HG03025 (cell line): Measurements from ENCODE around the gene SFPQ.
"Not testable (repeated sequence)": the region's sequence is repeated elsewhere in the genome, so short reads cannot be mapped to it uniquely, and the experiment has no call there.

Source experiments
- ATAC-seq: cut with Tn5 transposase; IDR thresholded peaks from one replicate; pipeline ENCODE4 v1.9.1; 2021; ENCODE audit warnings: mild to moderate bottlenecking, moderate library complexity; ENCODE audit not compliant: unreplicated experiment, low FRiP score

SFPQ gene, protein sequence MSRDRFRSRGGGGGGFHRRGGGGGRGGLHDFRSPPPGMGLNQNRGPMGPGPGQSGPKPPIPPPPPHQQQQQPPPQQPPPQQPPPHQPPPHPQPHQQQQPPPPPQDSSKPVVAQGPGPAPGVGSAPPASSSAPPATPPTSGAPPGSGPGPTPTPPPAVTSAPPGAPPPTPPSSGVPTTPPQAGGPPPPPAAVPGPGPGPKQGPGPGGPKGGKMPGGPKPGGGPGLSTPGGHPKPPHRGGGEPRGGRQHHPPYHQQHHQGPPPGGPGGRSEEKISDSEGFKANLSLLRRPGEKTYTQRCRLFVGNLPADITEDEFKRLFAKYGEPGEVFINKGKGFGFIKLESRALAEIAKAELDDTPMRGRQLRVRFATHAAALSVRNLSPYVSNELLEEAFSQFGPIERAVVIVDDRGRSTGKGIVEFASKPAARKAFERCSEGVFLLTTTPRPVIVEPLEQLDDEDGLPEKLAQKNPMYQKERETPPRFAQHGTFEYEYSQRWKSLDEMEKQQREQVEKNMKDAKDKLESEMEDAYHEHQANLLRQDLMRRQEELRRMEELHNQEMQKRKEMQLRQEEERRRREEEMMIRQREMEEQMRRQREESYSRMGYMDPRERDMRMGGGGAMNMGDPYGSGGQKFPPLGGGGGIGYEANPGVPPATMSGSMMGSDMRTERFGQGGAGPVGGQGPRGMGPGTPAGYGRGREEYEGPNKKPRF

GRCh38 chr1:35192853-35193664 lies at the start of gene SFPQ:
Gene SFPQ, minus strand, starts transcription at chr1:35193145. Its CDS starts 96 bp downstream, at chr1:35193049.
- ATAC-seq, result peak; percentile 84

DNA sequence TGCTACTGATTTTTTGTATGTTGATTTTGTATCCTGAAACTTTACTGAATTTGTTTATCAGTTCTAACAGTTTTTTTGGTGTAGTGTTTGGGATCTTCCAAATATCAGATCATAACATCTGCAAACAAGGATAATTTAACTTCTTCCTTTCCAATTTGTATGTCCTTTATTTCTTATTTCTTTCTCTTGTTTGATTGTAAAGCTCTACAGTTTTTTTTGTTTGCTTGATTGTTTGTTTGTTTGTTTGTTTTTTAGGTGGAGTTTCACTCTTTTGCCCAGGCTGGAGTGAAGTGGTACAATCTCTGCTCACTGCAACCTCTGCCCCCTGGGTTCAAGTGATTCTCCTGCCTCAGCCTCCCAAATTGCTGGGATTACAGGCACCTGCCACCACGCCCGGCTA lies 43.8 kb upstream of the SFPQ start:
- ATAC-seq, result not testable (repeated sequence)

GRCh38 chr1:35231287-35231686 lies 38.3 kb upstream of the SFPQ start:
- no peak for ATAC-seq

DNA sequence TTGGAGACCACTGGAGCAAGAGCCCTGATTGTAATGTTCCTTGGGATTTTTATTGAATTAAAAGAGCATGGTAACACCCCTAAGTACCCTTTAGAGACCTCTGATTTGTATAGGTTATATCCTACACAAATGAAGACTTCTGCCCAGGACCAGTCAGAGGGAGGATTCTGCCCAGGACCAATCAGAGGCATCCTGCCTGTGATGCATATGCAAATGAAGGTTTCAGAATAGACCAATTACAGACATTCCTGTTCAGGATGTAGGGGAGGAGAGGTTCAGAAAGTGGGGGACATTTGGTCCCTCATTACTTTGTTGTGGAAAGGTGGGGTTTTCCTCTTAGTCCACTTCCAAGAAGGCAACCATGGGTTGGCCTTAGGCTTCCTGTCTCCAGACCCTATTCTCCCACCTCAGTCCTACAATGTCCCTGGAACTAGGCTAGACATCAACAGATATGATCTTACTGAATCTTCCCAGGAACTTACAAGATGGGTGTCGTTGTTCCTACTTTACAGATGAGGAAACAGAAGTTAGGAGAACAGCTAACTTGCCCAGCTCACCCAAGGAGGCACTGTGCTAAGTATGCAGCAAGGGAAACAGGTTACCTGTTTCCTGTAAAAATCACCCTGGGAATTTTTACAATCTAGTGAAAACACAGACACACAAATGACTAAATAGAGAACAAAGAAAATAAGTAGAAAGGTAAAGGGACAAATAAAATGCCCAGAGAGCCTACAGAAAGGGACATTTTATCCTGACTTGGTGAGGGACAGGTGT lies 36.8 kb upstream of the SFPQ start:
- no peak for ATAC-seq

- no peak for ATAC-seq
Observed at GRCh38 chr1:35226546-35226945, 33.6 kb upstream of the SFPQ start.

DNA sequence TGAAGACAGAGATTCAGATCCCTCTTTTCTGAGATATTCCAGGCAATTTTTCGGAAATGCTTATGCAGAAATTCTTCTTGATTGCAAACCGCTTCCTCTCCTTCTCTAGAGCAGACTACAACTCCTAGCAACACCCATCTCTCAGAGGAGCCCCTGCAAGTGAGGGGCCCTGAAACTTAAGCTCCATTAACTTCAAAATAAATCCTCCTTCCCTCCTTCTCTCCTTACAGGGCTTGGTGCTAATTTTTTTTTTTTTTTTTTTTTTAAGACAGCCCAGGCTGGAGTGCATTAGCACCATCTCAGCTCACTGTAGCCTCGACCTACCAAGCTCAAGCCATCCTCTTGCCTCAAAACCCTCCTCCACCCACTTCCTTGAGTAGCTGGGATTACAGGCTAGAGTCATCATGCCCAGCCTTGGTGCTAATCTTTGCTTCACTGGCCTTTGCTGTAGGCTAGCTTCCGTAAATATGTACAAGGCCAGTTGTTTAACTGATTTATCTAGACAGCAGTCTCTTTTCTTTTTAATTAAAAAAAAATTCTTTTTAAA lies 30.2 kb upstream of the SFPQ start:
- no peak for ATAC-seq

- no peak for ATAC-seq
Observed at GRCh38 chr1:35222322-35223083, 29.6 kb upstream of the SFPQ start.

- no peak for ATAC-seq
Observed at GRCh38 chr1:35220976-35221375, 28.0 kb upstream of the SFPQ start.

DNA sequence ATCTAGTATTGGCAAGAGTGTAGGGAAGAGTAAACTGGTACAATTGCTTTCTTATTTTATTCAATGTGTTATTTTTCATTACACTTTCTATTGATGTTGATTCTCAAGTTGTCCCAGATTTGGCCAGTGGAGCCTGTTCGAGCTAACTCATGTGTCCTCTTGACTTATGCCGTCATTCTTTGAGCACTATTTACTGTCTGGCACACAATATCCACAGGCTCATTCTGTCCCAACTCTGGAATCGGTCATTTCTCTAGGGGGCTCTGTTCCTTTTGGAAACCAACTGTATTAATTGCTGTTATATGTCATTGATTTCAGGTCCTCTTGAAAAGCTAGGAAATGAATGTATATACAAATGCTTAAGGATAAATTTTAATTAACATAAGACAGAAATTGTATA lies 22.4 kb upstream of the SFPQ start:
- ATAC-seq, result no peak

GRCh38 chr1:35211120-35211414 lies 18.1 kb upstream of the SFPQ start:
- no peak for ATAC-seq

DNA sequence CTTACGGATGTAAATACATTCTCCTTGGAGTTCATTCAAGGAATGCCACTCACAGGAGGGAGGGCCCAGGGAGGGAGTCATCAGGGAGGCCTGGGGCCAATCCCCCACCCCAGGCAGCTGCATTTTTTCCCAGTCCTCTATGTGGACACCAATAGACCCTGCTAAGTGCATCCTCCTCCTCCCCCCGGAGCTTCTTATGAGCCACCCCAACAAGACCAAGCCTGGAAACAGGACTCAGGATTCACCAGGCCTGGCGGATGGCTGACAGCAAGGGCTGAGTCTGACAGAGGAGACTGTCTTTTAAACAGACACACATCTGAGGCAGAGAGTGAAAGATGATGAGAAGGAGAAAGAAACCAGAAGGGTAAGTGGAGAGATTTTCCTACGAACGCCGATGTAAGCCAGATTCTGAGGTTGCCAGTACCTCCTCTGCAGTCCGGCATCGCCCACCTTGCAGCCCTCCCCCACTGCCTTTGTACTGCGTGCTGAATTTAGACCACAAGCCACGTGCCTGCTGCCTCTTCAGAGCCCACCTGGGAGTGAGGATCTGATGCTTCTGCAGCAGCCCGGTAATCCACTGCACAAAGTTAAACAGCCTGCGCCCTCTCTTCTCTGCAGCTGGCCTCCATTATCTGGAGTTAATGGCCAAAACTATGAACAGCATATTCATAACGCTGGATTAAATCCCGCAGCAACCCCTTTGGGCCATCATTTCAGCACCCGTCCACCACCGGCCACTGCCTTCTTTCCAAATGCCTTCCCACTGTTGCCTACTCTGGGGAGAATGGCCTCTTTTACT lies 17.6 kb upstream of the SFPQ start:
- no peak for ATAC-seq

DNA sequence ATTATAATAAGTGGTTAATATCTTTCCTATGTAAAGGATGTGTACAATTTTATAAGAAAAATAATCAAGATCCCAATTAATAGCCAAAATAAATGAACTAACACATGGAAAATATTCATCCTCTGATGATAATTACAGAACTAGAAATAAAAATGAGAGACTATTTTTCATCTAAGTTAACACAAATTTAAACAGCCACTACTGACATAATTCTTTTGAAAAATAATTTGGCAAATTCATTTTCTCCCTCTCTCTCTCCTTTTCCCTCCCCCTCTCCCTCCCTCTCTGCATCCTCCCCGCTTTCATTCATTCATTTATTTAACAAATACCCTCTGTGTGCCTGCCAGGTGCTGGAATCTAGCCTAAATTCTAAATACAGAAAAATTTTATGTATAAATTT lies 10.3 kb upstream of the SFPQ start:
- no peak for ATAC-seq

DNA sequence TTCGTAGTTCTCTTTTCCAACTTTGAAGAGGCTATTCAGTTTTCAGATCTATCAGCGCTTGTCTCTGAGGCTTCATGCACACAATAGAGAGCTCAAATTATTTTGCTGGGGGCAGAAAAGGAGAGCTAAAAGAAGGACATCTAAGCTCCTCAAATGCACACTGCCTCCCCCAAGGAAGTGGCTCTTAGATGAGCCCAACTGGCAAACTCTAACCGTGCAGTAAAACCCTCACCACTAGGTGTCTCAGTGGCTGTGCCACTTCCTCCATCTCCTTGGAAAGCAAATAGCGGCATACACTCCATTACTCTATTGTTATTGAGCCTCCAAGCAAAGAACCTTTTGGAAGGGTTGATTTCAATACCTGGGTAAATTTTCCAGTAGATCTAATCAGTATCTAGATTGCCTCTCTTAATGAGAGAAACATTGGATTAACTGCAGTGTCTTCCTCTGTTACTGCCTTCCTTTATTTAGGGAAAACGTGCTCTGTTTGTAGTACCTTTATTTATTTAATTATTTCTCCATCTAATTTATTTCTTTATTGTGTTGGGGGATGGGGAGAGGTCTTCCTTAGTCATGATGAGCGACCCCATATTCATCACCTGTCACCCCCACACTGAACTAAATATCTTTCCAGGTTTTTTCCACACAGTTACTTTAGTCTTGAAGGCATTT lies 9.2 kb upstream of the SFPQ start:
- no peak for ATAC-seq

DNA sequence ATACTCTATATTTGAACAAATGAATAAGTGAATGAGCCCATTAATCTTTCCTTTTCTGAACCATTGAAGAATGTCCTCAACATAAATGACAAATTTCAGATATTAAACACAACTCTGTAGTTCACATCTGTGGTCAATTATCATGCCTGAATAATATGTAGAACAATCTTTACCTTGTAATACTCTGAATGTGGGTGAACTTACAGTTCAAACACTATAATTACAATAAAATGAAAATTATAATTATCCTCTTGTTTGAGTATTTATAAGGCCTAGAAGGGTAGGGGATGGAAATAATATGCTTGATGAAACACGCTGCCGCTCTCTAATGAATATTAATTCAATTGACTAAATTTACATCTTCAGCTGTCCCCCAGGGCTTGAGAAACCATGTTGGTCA lies 8.7 kb upstream of the SFPQ start:
- no peak for ATAC-seq

DNA sequence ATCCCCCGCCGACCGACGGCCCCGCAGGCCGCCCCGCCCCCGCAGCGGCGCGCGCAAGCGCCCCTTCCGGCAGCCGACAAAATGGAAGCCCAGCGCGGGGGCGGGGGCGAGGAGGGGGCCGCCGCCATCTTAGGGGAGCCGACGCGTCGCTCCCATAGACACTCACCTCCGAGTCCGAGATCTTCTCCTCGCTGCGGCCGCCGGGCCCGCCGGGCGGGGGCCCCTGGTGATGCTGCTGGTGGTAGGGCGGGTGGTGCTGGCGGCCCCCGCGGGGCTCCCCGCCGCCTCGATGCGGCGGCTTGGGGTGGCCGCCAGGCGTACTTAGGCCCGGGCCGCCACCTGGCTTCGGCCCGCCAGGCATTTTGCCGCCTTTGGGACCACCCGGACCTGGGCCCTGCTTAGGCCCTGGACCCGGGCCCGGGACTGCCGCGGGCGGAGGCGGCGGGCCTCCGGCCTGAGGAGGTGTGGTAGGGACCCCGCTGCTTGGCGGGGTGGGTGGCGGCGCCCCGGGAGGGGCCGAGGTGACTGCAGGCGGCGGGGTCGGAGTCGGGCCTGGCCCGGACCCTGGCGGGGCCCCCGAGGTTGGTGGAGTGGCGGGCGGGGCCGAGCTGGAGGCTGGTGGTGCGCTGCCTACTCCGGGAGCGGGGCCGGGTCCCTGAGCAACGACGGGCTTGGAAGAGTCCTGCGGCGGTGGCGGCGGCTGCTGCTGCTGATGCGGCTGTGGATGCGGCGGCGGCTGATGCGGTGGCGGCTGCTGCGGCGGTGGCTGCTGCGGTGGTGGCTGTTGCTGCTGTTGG lies 691 bp downstream of the SFPQ start:
- peak; percentile 51 for ATAC-seq

DNA sequence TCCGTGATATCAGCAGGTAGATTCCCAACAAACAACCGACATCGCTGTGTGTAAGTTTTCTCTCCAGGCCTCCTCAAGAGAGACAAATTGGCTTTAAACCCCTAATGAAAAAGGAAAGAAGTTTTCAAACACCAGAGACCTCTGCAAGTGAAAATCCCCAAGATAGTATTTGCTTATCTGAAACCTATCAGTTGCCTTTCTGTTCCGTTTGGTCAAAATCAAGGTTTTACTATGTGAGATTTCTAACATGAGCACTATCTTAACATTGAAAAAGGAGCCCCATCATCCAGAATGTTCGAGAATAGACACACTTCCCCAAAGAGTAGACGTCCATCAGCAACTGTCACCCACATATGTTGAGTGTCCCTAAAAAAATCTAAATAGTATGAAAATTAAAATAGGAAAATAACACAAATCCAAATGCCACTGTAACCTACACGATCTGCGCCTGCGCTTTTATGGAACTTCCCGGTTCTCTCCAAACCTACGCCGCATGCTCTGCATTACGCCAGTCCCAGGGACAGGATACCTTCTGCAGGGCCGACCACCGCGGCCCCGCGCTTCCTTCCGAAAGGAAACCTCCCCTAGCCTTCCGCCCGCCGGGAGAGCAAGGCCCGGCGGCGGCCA lies 1.4 kb downstream of the SFPQ start:
- ATAC-seq, result no peak

- ATAC-seq, result no peak
Observed at GRCh38 chr1:35190784-35191183, 2.2 kb downstream of the SFPQ start.
